Motor neuron (in vitro differentiated cells): ENCODE results near the gene CFAP58. TPM values are rescaled to one million over a fixed set of nuclear protein-coding genes. Genes with fewer than 3 reads are reported as not detected.

Experiments used
- ATAC-seq, 8 experiments: fragments of 200-7000 bp; cut with Tn5 transposase; replicated peaks in 6 of 8; 2 replicates each; pipeline ENCODE4 v1.8.0; 2021; ENCODE audit warnings: mild to moderate bottlenecking in 8 of 8, moderate library complexity in 8 of 8
- H3K27ac ChIP-seq, 2 donors: fragments of 250-450 bp; sonication (Bioruptor Pico); 2 replicates each; pipeline ENCODE4 v1.9.0; 2021; ENCODE audit warnings: antibody characterized with exemption in 2 of 2, mild to moderate bottlenecking in 2 of 2, moderate library complexity in 1 of 2
- H3K4me1 ChIP-seq, 2 donors: fragments of 250-450 bp; sonication (Bioruptor Pico); replicated peaks in 1 of 2; 2 replicates each; pipeline ENCODE4 v1.6.1; 2021; ENCODE audit warnings: antibody characterized with exemption in 2 of 2, mild to moderate bottlenecking in 2 of 2, moderate library complexity in 1 of 2
- H3K4me3 ChIP-seq, 5 donors: fragments of 250-450 bp; sonication (Bioruptor Pico); 2 replicates each; pipeline ENCODE4 v1.9.0; 2021; ENCODE audit warnings: antibody characterized with exemption in 5 of 5, mild to moderate bottlenecking in 5 of 5, moderate library complexity in 4 of 5
- WGBS, 10 experiments: fragments of 450-650 bp; shearing (Covaris generic); methylation state at CpG; one replicate each; pipeline ENCODE4 v1.0.0; 2022; 5-methylcytosine and 5-hydroxymethylcytosine counted together
- in situ Hi-C, 9 experiments: fragments of 400-800 bp; cut with MboI; loops; one replicate each; pipeline ENCODE4 v1.15.0; 2021; ENCODE audit warnings: low sequenced_read_pairs in 9 of 9, low pct_unique_long_range_greater_than_20kb in 2 of 9; ENCODE audit not compliant: unreplicated experiment in 9 of 9
- total RNA-seq, 8 experiments: library from RNA; unstranded; fragments of 300-600 nt; gene quantifications; 2 replicates each; pipeline versions ENCODE4 v1.2.3 to v1.2.4, GENCODE V29; 2022

The CFAP58 gene
- total RNA-seq, 8 experiments from 2014 or later = 0.58 to 1.8 (median 1.3) TPM

DNA sequence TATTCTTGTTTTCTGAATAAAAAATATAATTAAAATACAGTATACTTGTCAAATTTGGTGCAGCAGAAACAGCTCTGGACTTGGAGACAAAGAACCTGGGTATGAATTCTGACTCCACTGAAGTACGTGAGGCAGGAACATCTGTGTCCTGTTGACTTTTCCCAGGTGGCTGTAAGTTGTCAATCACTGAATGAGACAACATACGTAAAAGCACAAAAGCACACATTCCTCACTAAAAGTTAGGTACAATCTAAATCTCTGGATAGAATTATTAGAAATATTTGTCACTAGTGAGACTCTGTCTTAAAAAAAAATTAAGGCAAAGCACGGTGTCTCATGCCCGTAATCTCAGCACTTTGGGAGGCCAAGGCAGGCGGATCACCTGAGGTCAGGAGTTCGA lies 18.1 kb downstream of the CFAP58 start:
- 64 to 100% (median 95%) methylated on average over 3 to 6 of the region's 6 CpGs; no CpG with 5 or more reads in 4 of the 10 experiments for WGBS, 10 experiments
- no peak overlapping the region for H3K4me3 ChIP-seq
- no peak overlapping the region for H3K27ac ChIP-seq
- H3K4me1 ChIP-seq = peaks cover 6 to 14% of the 10 kb centered on the region in 2 donors
- ATAC-seq = no peak
- in situ Hi-C loops = no loop called here

DNA sequence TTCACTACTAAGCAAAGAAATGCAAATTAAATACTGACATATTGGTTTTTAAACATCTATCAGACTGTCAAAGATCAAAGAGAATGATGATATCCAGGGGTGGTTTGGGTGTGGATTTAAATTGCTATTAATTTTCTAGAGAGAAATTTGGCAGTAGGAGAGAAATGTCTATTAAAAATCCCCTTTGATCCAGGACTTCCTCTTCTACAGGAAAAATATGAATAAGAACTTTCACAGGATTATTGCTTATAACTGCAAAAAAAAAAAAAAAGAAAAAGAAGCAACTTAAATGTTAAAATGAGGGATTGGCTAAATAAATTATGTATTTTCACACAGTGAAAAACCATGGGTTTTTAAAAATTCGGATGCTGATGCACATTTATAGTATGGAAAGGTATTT lies 21.0 kb downstream of the CFAP58 start:
- ATAC-seq = no peak
- Histone ChIP-seq H3K4me3 (no peak overlapping the region), H3K27ac (no peak overlapping the region), H3K4me1 (no peaks in the 10 kb centered on the region)
- 0 to 88% (median 61%) methylated on average over 1 of the region's 1 CpG for WGBS, 10 experiments
- in situ Hi-C loops = no loop called here

DNA sequence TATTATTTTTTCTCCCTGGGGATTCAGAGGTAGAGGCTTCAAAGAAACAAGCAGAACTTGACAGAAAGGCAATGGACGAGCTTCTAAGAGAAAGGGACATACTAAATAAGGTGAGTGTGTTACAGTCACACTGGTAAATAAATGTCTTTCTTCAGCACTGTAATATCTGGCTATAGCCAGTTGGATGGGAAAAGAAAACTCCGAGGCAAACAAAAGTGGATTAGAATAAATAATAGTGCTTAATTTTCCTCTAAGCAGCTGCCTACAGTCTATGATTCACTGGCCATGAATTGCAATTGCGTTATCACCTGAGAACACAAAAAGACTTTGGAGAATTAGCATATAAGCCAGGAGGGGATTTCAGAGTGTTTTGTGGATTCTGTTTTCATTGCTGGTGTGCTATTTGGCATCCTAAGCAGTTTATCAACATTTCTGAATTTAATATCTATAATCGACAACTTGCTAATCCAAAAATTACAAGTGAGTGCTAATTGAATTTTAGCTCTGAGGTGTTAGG lies 23.2 kb downstream of the CFAP58 start:
- no peak overlapping the region for H3K4me3 ChIP-seq
- H3K27ac ChIP-seq = no peak overlapping the region
- H3K4me1 ChIP-seq = no peaks in the 10 kb centered on the region
- 45 to 93% (median 78%) methylated on average over 2 to 4 of the region's 4 CpGs for WGBS, 10 experiments
- in situ Hi-C loops = no loop called here
- ATAC-seq = peak in 1 of 8 experiments; percentile 23

DNA sequence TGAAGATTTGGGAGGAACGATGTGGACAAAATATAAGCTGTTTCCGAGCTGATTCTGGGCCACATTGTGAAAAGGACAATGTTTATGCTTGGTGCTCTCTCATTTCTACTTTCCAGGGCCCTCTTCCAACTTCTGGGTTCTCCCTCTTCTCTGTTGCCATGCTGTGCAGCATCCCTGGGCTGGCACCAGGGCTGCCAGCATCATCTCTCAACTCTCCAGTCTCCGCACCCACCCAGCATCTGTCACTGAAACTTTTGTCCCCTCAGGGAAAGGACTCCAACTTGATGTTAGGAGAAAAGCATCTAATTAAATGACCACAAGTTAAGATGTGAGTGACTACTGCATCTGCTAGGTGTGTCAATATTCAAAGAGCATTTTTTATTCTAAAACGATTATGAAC lies 26.7 kb downstream of the CFAP58 start:
- 40 to 100% (median 82%) methylated on average over 1 to 4 of the region's 4 CpGs; no CpG with 5 or more reads in 1 of the 10 experiments for WGBS, 10 experiments
- H3K4me3 ChIP-seq = no peak overlapping the region
- in situ Hi-C loops = no loop called here
- no peaks in the 10 kb centered on the region for H3K4me1 ChIP-seq
- no peak for ATAC-seq
- no peak overlapping the region for H3K27ac ChIP-seq

DNA sequence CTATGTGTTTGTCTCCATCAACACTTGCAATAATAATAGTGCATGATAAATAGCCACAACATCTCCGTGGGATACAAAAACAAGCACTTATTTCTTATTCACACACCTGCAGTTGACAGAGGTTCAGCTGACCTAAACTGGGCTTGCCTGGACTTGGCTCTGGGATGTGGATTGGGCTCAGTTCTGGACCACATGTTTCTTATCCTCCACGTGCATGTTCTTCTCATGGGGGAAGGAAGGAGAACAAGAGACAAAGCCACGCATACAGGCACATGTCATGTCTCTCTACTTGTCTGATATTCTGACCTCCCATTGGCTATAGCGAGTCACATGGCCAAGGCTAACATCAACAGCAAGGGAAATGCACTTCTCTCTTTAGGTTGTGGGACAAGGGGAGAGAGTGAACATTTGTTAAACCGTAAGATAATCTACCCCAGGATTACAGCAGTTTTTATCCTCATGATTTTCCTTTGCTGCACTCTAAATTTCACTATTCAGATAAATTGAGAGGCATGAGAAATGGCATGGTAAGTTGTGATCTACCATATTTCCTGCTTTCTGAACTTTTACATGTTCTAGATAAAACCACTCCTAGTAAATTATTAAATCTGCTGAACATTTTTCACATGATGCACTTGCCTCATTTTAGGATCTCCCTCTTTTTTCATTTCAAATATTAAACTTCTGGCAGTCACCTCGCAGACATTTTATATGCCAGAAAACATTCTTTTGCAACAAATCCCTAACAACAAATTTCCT lies 33.7 kb downstream of the CFAP58 start:
- Histone ChIP-seq H3K4me3 (no peak overlapping the region), H3K4me1 (no peaks in the 10 kb centered on the region), H3K27ac (no peak overlapping the region)
- in situ Hi-C loops = no loop called here
- WGBS, 10 experiments = 29 to 100% (median 70%) methylated on average over 1 to 6 of the region's 6 CpGs
- no peak for ATAC-seq

DNA sequence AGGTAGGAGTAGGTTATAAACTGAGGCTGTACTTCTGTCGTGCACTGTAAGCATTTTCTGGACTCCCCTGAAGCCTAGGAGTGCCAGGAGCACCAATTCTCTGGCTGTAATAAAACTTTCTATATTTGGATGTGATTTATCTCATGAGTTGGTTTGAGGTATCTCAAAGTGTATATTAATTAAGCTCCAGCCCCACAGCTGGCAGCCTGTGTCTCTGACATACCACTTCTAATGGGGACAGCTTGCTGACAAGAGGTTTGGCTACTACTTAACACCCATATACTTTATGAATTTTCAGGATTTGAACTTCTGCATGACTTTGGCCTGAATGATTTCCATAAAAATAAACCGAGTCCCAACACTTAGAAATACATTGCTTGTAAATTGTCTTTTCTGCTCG lies 35.2 kb downstream of the CFAP58 start:
- H3K27ac ChIP-seq = no peak overlapping the region
- H3K4me1 ChIP-seq = no peaks in the 10 kb centered on the region
- no peak overlapping the region for H3K4me3 ChIP-seq
- 0 to 83% (median 40%) methylated on average over 1 to 3 of the region's 3 CpGs for WGBS, 10 experiments
- no peak for ATAC-seq
- in situ Hi-C loops = no loop called here

DNA sequence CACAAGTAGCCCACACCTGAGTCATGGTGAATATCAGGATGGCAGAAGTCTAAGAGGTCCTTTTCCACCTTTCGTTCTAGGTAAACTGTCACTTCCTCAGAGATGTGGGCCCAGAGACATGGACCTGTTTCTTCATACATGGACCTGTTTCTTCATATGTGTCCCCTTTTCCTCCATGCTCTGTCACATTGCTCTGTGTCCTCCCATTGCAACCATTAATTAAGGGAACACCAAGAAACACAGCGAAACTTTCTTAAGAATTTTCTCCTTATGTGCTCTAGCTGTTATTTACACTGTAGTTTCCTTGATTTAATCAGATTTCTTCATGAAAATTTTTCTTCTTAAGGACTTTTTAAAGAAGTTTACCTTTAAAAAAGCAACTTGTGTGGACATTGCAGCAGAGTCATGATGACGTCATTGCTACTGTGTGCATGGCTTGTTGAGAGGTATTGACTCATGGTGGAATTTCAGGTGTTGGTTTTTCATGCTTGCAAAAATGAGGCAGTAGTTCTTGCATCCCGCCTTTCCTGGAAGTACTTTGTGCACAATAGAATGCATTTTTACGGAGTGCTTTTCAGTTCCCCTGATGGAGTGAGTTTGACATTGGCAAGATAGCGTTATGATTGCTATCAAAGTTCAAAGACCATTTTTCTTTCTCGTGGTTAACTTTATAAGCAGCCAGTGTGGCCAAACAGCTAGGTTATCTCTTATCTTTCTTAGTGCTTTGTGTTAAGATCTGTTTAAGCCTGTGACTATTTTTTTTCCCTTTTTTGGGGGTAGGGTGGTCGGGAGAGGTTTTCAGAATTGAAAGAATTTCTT lies 37.7 kb downstream of the CFAP58 start:
- Histone ChIP-seq H3K4me3 (no peak overlapping the region), H3K4me1 (peaks cover 0 to 11% of the 10 kb centered on the region in 2 donors), H3K27ac (no peak overlapping the region)
- in situ Hi-C loops = no loop called here
- no peak for ATAC-seq
- WGBS, 10 experiments = 39 to 95% (median 85%) methylated on average over 4 to 8 of the region's 8 CpGs

DNA sequence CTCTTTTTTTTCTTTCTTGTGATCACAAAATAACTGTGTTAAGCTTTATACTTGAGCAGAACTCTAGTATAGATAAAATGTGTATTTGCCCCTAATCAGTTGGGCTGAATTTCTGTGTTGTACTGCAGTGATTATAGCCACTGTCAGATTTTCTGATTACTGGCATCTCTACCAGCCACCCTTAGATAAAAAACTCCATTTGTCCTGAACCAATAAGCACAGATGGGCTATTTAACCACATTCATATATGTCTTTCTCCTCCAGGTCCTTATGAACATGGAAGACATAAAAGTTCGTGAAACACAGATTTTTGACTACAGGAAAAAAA lies 38.3 kb downstream of the CFAP58 start:
- Histone ChIP-seq H3K27ac (no peak overlapping the region), H3K4me3 (no peak overlapping the region), H3K4me1 (peaks cover 0 to 11% of the 10 kb centered on the region in 2 donors)
- in situ Hi-C loops = no loop called here
- no peak for ATAC-seq
- WGBS, 10 experiments = 0 to 92% (median 60%) methylated on average over 1 of the region's 1 CpG; no CpG with 5 or more reads in 1 of the 10 experiments

DNA sequence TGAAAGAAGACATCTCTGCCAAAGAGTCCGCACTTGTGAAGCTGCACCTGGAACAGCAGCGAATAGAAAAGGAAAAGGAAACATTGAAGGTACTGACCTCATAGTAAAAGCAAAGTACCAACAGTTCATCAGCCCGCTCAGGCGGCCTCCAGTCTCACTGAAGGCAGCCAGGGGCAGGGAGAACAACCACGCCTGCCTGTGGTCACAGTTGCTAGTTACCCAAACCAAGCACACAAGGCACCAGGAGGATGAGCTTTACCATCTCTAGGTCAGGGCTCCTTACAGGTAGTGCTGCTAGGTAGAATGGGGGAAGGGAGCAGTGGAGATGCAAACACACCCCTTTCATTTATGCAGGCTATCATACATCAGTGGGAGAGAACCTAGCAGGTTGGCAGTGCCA lies 39.8 kb downstream of the CFAP58 start:
- in situ Hi-C loops = no loop called here
- no peak overlapping the region for H3K4me3 ChIP-seq
- ATAC-seq = no peak

DNA sequence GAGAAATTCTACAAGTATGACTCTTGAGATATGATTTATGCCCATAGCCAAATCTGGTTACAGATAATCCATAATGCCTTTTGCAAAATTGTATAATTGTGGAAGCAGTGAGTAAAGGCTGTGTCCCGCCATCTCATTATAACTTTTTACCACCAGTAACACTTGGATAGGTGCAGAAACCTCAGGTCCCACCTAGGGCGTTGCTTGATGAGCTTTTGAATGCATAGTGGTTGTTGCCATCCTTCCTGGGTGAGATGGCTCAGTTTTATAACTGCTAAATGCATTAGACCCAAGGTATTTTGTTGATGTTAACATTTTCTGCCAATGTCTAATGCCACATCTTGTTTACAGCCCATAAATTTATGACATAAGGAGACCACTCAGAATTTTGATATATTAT lies 42.9 kb downstream of the CFAP58 start:
- 20 to 100% (median 50%) methylated on average over 1 to 2 of the region's 2 CpGs; no CpG with 5 or more reads in 5 of the 10 experiments for WGBS, 10 experiments
- Histone ChIP-seq H3K4me3 (no peak overlapping the region), H3K4me1 (peaks cover 0 to 13% of the 10 kb centered on the region in 2 donors), H3K27ac (no peak overlapping the region)
- no peak for ATAC-seq
- in situ Hi-C loops = no loop called here

More for the DNA sequence above, 39.8 kb downstream of the CFAP58 start:
- Histone ChIP-seq H3K4me1 (peaks cover 0 to 11% of the 10 kb centered on the region in 2 donors), H3K27ac (no peak overlapping the region)
- WGBS, 10 experiments = 0 to 100% (median 91%) methylated on average over 1 to 5 of the region's 5 CpGs; no CpG with 5 or more reads in 2 of the 10 experiments

DNA sequence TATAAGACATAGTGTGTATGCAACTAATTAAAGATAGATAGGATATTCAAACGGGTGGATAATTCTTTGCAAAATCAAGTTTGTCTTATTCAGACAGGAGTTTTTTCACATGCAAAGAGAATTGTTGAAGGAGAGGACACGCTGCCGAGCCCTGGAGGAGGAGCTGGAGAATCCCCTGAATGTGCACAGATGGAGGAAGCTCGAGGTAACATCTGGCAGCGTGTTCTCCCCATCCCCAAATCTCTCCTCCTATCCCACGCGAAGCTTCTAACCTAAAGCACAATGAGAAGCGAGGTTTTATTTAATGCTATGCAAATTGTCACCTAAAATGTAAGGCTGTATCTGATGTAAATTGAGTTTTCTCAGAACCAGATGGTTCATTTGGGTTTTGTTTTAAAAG lies 50.0 kb downstream of the CFAP58 start:
- Histone ChIP-seq H3K4me3 (no peak overlapping the region), H3K27ac (no peak overlapping the region), H3K4me1 (peaks cover 0 to 9% of the 10 kb centered on the region in 2 donors)
- in situ Hi-C loops = loop anchor here in 3 of 9 experiments (10.0 to 25.0 kb wide), 4 partner anchors 159 to 221 kb away; no protein-coding TSS in a partner anchor
- no peak for ATAC-seq
- 10 to 58% (median 28%) methylated on average over 1 to 8 of the region's 8 CpGs for WGBS, 10 experiments

DNA sequence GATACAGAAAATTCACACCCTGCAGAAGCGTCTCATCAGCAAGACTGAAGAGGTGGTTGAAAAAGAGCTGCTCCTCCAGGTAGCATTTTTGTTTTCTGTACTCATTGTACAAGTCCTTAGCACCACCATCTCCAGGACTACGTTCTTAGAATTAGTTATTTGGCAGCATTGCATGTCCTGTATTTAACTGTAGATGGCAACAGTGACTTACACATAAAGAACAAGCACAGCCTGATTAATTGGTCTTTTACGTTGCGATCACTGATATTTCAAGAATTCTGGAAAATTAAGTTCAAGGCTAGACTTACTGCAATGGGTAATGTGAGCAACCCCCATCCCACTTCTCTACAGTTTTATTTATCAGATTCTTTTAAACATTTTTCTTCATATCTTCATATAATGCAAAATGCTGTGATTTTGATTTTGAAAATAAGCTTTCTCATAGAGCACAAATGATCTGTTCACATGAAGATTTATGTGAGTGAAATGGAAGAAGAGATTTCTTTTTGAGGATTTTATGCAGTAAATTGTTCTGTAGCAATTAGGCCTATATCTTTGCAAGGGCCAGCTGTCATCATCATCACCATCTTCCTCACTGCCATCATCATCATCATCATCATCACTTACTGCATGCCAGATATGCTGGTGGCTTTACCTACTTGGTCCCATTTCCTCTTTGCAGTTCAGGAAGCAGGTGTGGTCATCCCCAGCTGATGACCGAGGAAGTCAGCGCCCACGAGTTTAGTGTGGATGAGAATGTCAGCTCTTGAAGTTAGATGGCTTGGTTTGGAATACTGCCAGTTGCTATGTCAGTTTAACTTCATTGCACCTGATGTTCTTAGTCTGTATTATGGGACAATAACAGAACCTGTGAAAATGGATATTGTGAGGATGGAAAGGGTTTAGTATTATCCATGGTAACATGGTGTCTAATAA lies 53.4 kb downstream of the CFAP58 start:
- H3K27ac ChIP-seq = no peak overlapping the region
- no peak overlapping the region for H3K4me3 ChIP-seq
- peak; percentile 26 to 83 (median 60) for ATAC-seq
- peaks cover 0 to 7% of the 10 kb centered on the region in 2 donors for H3K4me1 ChIP-seq
- in situ Hi-C loops = loop anchor here in 3 of 9 experiments (10.0 to 25.0 kb wide), 4 partner anchors 155 to 218 kb away; no protein-coding TSS in a partner anchor
- 13 to 64% (median 52%) methylated on average over 1 to 7 of the region's 7 CpGs; no CpG with 5 or more reads in 1 of the 10 experiments for WGBS, 10 experiments
